HepG2 (cell line): ENCODE data around the gene HELZ2. TPM values are rescaled to one million over a fixed set of nuclear protein-coding genes. Genes with fewer than 3 reads are reported as not detected.
A peak's percentile ranks its signal among the peaks of the same experiment; 100 is the strongest.

Experiments
- BORCS8-MEF2B ChIP-seq: sonication (generic); formaldehyde crosslinking; IDR thresholded peaks from 2 replicates; pipeline ENCODE4 v1.8.0; 2022; ENCODE audit warnings: mild to moderate bottlenecking, missing genetic modification reagents
- HNF4A ChIP-seq: sonication (generic); formaldehyde crosslinking; IDR thresholded peaks from 2 replicates; pipeline ENCODE4 v1.4.0; 2020; ENCODE audit warnings: missing genetic modification reagents
- MBNL3 ChIP-seq: fragments of 250-450 bp; sonication (Bioruptor Pico); conservative IDR thresholded peaks from 2 replicates; pipeline ENCODE4 v1.8.0; 2022; ENCODE audit warnings: mild to moderate bottlenecking, inconsistent platforms
- SP2 ChIP-seq: sonication (generic); formaldehyde crosslinking; IDR thresholded peaks from 2 replicates; pipeline ENCODE4 v1.5.1; 2020; ENCODE audit warnings: mild to moderate bottlenecking, missing genetic modification reagents
- YEATS4 ChIP-seq: sonication (generic); formaldehyde crosslinking; IDR thresholded peaks from 2 replicates; pipeline ENCODE4 v1.4.0; 2020; ENCODE audit warnings: missing genetic modification reagents, borderline replicate concordance
- ZNF354B ChIP-seq: sonication (generic); formaldehyde crosslinking; IDR thresholded peaks from 2 replicates; pipeline ENCODE4 v1.8.0; 2022; ENCODE audit warnings: mild to moderate bottlenecking, missing genetic modification reagents
- ZNF383 ChIP-seq: sonication (generic); formaldehyde crosslinking; IDR thresholded peaks from 2 replicates; pipeline ENCODE4 v1.4.0; 2020; ENCODE audit warnings: missing genetic modification reagents, mild to moderate bottlenecking, borderline replicate concordance
- ZNF562 ChIP-seq: sonication (generic); formaldehyde crosslinking; IDR thresholded peaks from 2 replicates; pipeline ENCODE4 v1.8.0; 2022; ENCODE audit warnings: missing genetic modification reagents, borderline replicate concordance
- polyA plus RNA-seq, 8 experiments: library from polyadenylated mRNA; depleted of rRNA in 3 of 8; stranded (reverse) in 7 of 8; unstranded in 1 of 8; fragments of >200 nt; fragmentation: Illumina TruSeq in 4 of 8; extraction: Trizol in 4 of 8; gene quantifications; 2 replicates each; pipeline versions ENCODE4 v1.2.1 to v1.2.3, GENCODE V29; 2011 to 2016; ENCODE audit warnings: low read depth in 4 of 8, missing spikeins in 1 of 8, mixed read lengths in 1 of 8; ENCODE audit not compliant: insufficient read depth in 1 of 8
- total RNA-seq, 5 experiments: library from RNA; depleted of rRNA; stranded (reverse); fragments of >200 nt; fragmentation: Illumina TruSeq; extraction: Trizol; gene quantifications; 2 replicates each; pipeline ENCODE4 v1.2.3, GENCODE V29; 2016; ENCODE audit warnings: low read depth in 1 of 5
- TF ChIP-seq, protein P1 (sequence below): sonication (generic); formaldehyde crosslinking; conservative IDR thresholded peaks from 2 replicates; pipeline ENCODE4 v1.4.0; 2020; ENCODE audit warnings: missing genetic modification reagents
- TF ChIP-seq, protein P2 (sequence below): conservative IDR thresholded peaks from 2 replicates; pipeline ENCODE4 v1.6.1; 2018; ENCODE audit warnings: missing genetic modification reagents
- TF ChIP-seq, protein P3 (sequence below): IDR thresholded peaks from 2 replicates; pipeline ENCODE4 v1.6.1; 2016; ENCODE audit warnings: missing compliant biosample characterization, missing genetic modification reagents, borderline replicate concordance
- TF ChIP-seq, protein P4 (sequence below): sonication (generic); formaldehyde crosslinking; IDR thresholded peaks from 2 replicates; pipeline ENCODE4 v1.4.0; 2020; ENCODE audit warnings: missing genetic modification reagents

HELZ2 gene
- total and polyA plus RNA-seq, 2 of the 13 experiments (the other 11 are each of a cell fraction or from before 2014, with no cell fraction given): 9.6 to 10.1 TPM

DNA sequence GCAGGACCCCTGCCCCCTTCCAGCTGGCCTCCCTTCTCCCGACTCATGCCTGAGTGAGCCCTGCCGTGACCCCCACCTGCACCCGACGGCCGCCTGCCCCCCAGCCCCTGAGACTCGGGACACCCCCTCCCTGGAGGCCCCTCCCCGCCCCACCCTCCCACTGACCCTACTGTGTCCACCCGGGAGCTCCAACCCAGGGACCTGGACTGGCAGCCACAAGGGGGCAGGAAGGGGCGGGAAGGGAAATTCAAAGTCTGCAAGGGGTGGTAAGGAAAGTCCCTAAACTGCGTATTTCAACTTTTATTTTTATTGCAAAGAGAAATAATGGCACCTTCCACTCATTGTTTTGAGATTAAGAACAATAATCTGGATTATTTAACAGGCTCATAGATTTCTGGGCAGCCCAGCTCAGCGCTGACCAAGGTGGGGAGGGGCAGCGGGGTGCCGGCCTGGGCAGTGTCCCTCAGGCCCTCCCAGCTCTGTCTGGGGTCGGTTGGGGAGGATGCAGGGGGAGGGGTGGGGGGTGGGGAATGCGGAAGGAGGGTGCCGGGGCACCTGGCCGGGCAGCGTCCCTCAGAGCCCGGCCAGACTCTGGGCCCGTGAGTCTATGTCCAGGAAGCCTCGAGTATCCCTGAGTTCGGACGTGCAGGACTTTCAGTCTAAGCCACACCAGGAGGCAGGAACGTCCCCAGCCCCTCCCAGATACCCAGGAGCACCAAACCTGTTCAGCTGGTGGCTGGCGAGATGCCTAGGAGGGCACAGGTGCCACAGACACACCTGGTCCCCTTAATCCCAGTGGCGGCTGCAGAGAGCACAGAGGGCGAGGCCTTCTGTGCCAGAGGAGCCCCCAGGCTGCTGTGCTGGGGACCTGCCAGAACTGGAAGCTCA, 35.6 kb downstream of the HELZ2 start (continued):
- TF ChIP-seq, protein P1, sequence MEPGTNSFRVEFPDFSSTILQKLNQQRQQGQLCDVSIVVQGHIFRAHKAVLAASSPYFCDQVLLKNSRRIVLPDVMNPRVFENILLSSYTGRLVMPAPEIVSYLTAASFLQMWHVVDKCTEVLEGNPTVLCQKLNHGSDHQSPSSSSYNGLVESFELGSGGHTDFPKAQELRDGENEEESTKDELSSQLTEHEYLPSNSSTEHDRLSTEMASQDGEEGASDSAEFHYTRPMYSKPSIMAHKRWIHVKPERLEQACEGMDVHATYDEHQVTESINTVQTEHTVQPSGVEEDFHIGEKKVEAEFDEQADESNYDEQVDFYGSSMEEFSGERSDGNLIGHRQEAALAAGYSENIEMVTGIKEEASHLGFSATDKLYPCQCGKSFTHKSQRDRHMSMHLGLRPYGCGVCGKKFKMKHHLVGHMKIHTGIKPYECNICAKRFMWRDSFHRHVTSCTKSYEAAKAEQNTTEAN (CRISPR knock-in tag): 0 out of 2 replicates have a peak, but pooled peaks have one; percentile 24
- TF ChIP-seq HNF4A (CRISPR knock-in tag) (peak; percentile 5; the same call in 1 of the 2 replicates), MBNL3 (CRISPR knock-in tag) (no peak), ZNF354B (CRISPR knock-in tag) (no peak), ZNF562 (CRISPR knock-in tag) (no peak), BORCS8-MEF2B (no peak), SP2 (no peak), ZNF383 (CRISPR knock-in tag) (no peak), YEATS4 (peak; percentile 17; the same call in 1 of the 2 replicates)
- TF ChIP-seq, protein P2, sequence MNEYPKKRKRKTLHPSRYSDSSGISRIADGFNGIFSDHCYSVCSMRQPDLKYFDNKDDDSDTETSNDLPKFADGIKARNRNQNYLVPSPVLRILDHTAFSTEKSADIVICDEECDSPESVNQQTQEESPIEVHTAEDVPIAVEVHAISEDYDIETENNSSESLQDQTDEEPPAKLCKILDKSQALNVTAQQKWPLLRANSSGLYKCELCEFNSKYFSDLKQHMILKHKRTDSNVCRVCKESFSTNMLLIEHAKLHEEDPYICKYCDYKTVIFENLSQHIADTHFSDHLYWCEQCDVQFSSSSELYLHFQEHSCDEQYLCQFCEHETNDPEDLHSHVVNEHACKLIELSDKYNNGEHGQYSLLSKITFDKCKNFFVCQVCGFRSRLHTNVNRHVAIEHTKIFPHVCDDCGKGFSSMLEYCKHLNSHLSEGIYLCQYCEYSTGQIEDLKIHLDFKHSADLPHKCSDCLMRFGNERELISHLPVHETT (CRISPR knock-in tag): peak; percentile 9; the same call in 1 of the 2 replicates
- TF ChIP-seq, protein P3, sequence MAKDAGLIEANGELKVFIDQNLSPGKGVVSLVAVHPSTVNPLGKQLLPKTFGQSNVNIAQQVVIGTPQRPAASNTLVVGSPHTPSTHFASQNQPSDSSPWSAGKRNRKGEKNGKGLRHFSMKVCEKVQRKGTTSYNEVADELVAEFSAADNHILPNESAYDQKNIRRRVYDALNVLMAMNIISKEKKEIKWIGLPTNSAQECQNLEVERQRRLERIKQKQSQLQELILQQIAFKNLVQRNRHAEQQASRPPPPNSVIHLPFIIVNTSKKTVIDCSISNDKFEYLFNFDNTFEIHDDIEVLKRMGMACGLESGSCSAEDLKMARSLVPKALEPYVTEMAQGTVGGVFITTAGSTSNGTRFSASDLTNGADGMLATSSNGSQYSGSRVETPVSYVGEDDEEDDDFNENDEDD (CRISPR knock-in tag): peak; percentile 4; the same call in 1 of the 2 replicates
- TF ChIP-seq, protein P4, sequence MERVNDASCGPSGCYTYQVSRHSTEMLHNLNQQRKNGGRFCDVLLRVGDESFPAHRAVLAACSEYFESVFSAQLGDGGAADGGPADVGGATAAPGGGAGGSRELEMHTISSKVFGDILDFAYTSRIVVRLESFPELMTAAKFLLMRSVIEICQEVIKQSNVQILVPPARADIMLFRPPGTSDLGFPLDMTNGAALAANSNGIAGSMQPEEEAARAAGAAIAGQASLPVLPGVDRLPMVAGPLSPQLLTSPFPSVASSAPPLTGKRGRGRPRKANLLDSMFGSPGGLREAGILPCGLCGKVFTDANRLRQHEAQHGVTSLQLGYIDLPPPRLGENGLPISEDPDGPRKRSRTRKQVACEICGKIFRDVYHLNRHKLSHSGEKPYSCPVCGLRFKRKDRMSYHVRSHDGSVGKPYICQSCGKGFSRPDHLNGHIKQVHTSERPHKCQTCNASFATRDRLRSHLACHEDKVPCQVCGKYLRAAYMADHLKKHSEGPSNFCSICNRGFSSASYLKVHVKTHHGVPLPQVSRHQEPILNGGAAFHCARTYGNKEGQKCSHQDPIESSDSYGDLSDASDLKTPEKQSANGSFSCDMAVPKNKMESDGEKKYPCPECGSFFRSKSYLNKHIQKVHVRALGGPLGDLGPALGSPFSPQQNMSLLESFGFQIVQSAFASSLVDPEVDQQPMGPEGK (CRISPR knock-in tag): peak; percentile 83
